ENCODE measurements around the gene PP2D1.
A peak's percentile ranks its signal among the peaks of the same experiment; 100 is the strongest.
"Not testable (repeated sequence)": the region's sequence is repeated elsewhere in the genome, so short reads cannot be mapped to it uniquely, and the experiment has no call there.

PP2D1 gene

GRCh38 chr3:20039765-20040547 is 27.9 kb upstream of the PP2D1 start, which contains the start of gene KAT2B:
KAT2B (plus strand) TSS chr3:20040446; CDS start chr3:20040478, 32 bp downstream.
- DNase-seq, result peak; percentile 87

- no peak for DNase-seq
Observed at GRCh38 chr3:20039466-20039764, 27.4 kb upstream of the PP2D1 start.

- DNase-seq, result no peak
Observed at GRCh38 chr3:20038699-20039465, 26.8 kb upstream of the PP2D1 start.

- DNase-seq, result no peak
Observed at GRCh38 chr3:20037255-20037996, 25.4 kb upstream of the PP2D1 start.

- no peak for DNase-seq
Observed at GRCh38 chr3:20035019-20035418, 23.0 kb upstream of the PP2D1 start.

- not testable (repeated sequence) for DNase-seq
Observed at GRCh38 chr3:20031939-20032338, 19.9 kb upstream of the PP2D1 start.

- no peak for DNase-seq
Observed at GRCh38 chr3:20028905-20029331, 16.9 kb upstream of the PP2D1 start.

GRCh38 chr3:20027136-20027535 is 15.1 kb upstream of the PP2D1 start:
- DNase-seq, result no peak

GRCh38 chr3:20023623-20024405 is 11.8 kb upstream of the PP2D1 start:
- no peak for DNase-seq

- no peak for DNase-seq
Observed at GRCh38 chr3:20022954-20023622, 11.0 kb upstream of the PP2D1 start.

GRCh38 chr3:20016076-20016475 is 4.0 kb upstream of the PP2D1 start:
- DNase-seq, result not testable (repeated sequence)

GRCh38 chr3:20015525-20015924 is 3.5 kb upstream of the PP2D1 start:
- DNase-seq, result no peak

- DNase-seq, result no peak
Observed at GRCh38 chr3:20013396-20013795, 1.3 kb upstream of the PP2D1 start.

- DNase-seq, result no peak
Observed at GRCh38 chr3:20008646-20009045, 3.4 kb downstream of the PP2D1 start.

GRCh38 chr3:20007960-20008359 is 4.1 kb downstream of the PP2D1 start:
- DNase-seq, result no peak

GRCh38 chr3:20001932-20002331 is 10.1 kb downstream of the PP2D1 start:
- DNase-seq, result no peak

- no peak for DNase-seq
Observed at GRCh38 chr3:19997502-19997901, 14.6 kb downstream of the PP2D1 start.

- DNase-seq, result no peak
Observed at GRCh38 chr3:19994796-19995195, 17.3 kb downstream of the PP2D1 start.

GRCh38 chr3:19988904-19989303 is 23.2 kb downstream of the PP2D1 start:
- DNase-seq, result not testable (repeated sequence)

GRCh38 chr3:19972054-19972453 is 40.0 kb downstream of the PP2D1 start:
- DNase-seq, result no peak

- DNase-seq, result no peak
Observed at GRCh38 chr3:19970327-19970726, 41.7 kb downstream of the PP2D1 start.

GRCh38 chr3:19967812-19968211 is 44.3 kb downstream of the PP2D1 start:
- DNase-seq, result no peak

Measured in activated naive CD4-positive, alpha-beta T cell treated with anti-CD3 and anti-CD28 coated beads, Interleukin-2, amount 50 U/mL, for 16 hours (primary cell).